ENCODE measurements around the gene SBK3. TPM values are rescaled to one million over a fixed set of nuclear protein-coding genes. Genes with fewer than 3 reads are reported as not detected.
A peak's percentile ranks its signal among the peaks of the same experiment; 100 is the strongest.
"Not testable (repeated sequence)": the region's sequence is repeated elsewhere in the genome, so short reads cannot be mapped to it uniquely, and the experiment has no call there.

Gene SBK3
- total and polyA plus RNA-seq, 2 of the 8 experiments (the other 6 are each of a cell fraction or from before 2014, with no cell fraction given) = 0.76 to 1.5 TPM

DNA sequence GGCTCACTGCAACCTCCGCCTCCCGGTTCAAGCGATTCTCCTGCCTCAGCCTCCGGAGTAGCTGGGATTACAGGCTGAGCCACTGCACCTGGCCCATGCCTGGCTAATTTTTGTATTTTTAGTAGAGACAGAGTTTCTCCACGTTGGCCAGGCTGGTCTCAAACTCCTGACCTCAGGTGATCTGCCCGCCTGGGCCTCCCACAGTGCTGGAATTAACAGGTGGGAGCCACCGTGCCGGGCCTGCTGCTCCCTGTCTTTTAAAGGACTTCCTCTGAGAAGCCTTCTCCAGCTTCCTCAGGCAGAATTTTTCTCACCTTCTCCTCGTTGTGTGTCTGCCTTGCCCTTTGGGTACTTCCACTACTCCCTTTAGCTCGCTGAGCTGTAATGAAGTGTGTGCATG, 48.5 kb downstream of the SBK3 start:
- H3K56ac ChIP-seq (replicated peaks; ENCODE audit: insufficient read length, low read depth, low read length); H2AFZ ChIP-seq (ENCODE audit: low read length); H3K18ac ChIP-seq (ENCODE audit: extremely low read depth, low read length); H2BK20ac ChIP-seq (ENCODE audit: low read length); H3K4me2 ChIP-seq (ENCODE audit: insufficient read depth in 1 of 2, low read depth in 2 of 2, low read length in 2 of 2); H2BK120ac ChIP-seq (replicated peaks; ENCODE audit: low read depth, low read length); H4K8ac ChIP-seq (ENCODE audit: extremely low read depth, insufficient read depth, low read length); H2AK5ac ChIP-seq (ENCODE audit: low read depth, low read length); H3K79me2 ChIP-seq (ENCODE audit: control insufficient read depth in 1 of 2, insufficient read depth in 2 of 2, low read length in 2 of 2); H3K4me1 ChIP-seq (replicated peaks in 1 of 4; ENCODE audit: control insufficient read depth in 3 of 4, insufficient read depth in 4 of 4, low read length in 3 of 4); H3K9ac ChIP-seq (replicated peaks in 1 of 4; ENCODE audit: extremely low read depth in 1 of 4, low read depth in 3 of 4, low read length in 3 of 4); DNase-seq (ENCODE audit: low read depth in 1 of 2, low spot score in 2 of 2); H2BK12ac ChIP-seq (ENCODE audit: low read depth, low read length); H4K5ac ChIP-seq (ENCODE audit: insufficient read length, low read depth, low read length); H3K4ac ChIP-seq (replicated peaks; ENCODE audit: insufficient read length, low read depth, low read length); H2BK5ac ChIP-seq (ENCODE audit: low read depth, low read length); FAIRE-seq; H3K9me3 ChIP-seq (ENCODE audit: insufficient read depth in 2 of 2, low read depth in 1 of 2, low read length in 1 of 2); H3K14ac ChIP-seq (ENCODE audit: insufficient read length); H3K27me3 ChIP-seq (replicated peaks in 1 of 4; ENCODE audit: control insufficient read depth in 3 of 4, extremely low read depth in 1 of 4, insufficient read depth in 3 of 4, low read length in 3 of 4); H3K36me3 ChIP-seq (ENCODE audit: control insufficient read depth in 2 of 4, insufficient read depth in 4 of 4, low read length in 3 of 4); H3K23me2 ChIP-seq (ENCODE audit: low read depth, low read length); H3K23ac ChIP-seq (ENCODE audit: insufficient read length); H3K27ac ChIP-seq (ENCODE audit: low read depth, low read length); H3K79me1 ChIP-seq (ENCODE audit: low read depth, low read length); H3K4me3 ChIP-seq (ENCODE audit: extremely low read depth in 1 of 4, insufficient read depth in 2 of 4, low read depth in 3 of 4, low read length in 4 of 4); H4K20me1 ChIP-seq (replicated peaks in 1 of 2; ENCODE audit: control insufficient read depth in 1 of 2, insufficient read depth in 2 of 2, low read length in 2 of 2); H4K91ac ChIP-seq (replicated peaks; ENCODE audit: insufficient read length, low read length): not testable (repeated sequence)
- CTCF ChIA-PET (ENCODE audit: partially characterized antibody) = interaction anchor here (1.2 to 1.4 kb wide), 3 partner anchors 11 to 28 kb away, joined by 3 to 4 read pairs (median 4); no protein-coding TSS in a partner anchor
- WGBS, 2 experiments (ENCODE audit: extremely low coverage in 1 of 2, insufficient coverage in 1 of 2, insufficient read length in 1 of 2, insufficient replicate concordance in 2 of 2, low coverage in 1 of 2, low lambda C conversion rate in 2 of 2, missing lambda C conversion rate in 1 of 2) = 90% methylated on average over 10 of the region's 10 CpGs; no CpG with 5 or more reads in 1 of the 2 experiments
- POLR2A ChIA-PET (ENCODE audit: partially characterized antibody) = interaction anchor here (1.0 to 4.9 kb wide), 4 partner anchors 10 to 143 kb away, joined by 3 to 50 read pairs (median 7); partner anchors contain the start of genes NAT14, SSC5D, UBE2S and ZNF580
- H2BK15ac ChIP-seq (ENCODE audit: low read length) = peak overlapping the region; percentile 74; the same call in 1 of the 2 replicates
